ENCODE results near the gene SORCS2.

DNA sequence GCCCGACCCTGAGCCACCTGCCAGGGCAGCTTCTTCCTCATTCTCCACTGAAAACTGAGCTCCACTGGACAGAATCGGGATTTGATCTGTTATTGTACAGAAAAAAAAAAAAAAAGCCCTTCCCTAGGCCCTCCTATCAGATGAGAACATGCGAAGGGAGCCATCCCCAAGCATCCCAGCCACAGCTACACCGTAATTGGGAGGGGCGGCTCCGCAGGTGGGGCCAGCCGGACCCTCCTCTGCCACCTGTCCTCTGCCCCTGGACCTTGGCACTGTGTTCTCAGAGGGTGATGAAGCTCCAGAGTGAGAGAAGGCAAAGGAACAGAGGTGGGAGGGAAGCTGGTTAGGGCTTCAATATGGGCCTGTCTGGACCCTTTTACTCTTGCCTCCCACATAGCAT lies 482.4 kb downstream of the SORCS2 start:
- TF ChIP-seq SIN3A (IDR thresholded peaks at IDR 0.05; ENCODE audit: borderline replicate concordance, insufficient read depth, low read length) = no peak
- TF ChIP-seq, protein P1, sequence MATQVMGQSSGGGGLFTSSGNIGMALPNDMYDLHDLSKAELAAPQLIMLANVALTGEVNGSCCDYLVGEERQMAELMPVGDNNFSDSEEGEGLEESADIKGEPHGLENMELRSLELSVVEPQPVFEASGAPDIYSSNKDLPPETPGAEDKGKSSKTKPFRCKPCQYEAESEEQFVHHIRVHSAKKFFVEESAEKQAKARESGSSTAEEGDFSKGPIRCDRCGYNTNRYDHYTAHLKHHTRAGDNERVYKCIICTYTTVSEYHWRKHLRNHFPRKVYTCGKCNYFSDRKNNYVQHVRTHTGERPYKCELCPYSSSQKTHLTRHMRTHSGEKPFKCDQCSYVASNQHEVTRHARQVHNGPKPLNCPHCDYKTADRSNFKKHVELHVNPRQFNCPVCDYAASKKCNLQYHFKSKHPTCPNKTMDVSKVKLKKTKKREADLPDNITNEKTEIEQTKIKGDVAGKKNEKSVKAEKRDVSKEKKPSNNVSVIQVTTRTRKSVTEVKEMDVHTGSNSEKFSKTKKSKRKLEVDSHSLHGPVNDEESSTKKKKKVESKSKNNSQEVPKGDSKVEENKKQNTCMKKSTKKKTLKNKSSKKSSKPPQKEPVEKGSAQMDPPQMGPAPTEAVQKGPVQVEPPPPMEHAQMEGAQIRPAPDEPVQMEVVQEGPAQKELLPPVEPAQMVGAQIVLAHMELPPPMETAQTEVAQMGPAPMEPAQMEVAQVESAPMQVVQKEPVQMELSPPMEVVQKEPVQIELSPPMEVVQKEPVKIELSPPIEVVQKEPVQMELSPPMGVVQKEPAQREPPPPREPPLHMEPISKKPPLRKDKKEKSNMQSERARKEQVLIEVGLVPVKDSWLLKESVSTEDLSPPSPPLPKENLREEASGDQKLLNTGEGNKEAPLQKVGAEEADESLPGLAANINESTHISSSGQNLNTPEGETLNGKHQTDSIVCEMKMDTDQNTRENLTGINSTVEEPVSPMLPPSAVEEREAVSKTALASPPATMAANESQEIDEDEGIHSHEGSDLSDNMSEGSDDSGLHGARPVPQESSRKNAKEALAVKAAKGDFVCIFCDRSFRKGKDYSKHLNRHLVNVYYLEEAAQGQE (IDR thresholded peaks at IDR 0.05; ENCODE audit: insufficient read depth in 1 of 2, low read depth in 2 of 2, low read length in 2 of 2) = no peak

Measured in PFSK-1 (cell line).